K562 (cell line): ENCODE measurements around the gene SCARF1. TPM values are rescaled to one million over a fixed set of nuclear protein-coding genes. Genes with fewer than 3 reads are reported as not detected.

ENCODE experiments used
- ATAC-seq: fragments of 200-7000 bp; cut with Tn5 transposase; 3 replicates; pipeline ENCODE4 v1.9.1; 2020; ENCODE audit warnings: moderate library complexity
- BruUV-seq: library from RNA; stranded (reverse); fragments of 400-500 nt; replicated peaks from 2 replicates; lab custom pipeline; 2021; lab: Mats Ljungman, UMichigan
- CTCF ChIA-PET: fragments of 300-600 bp; formaldehyde crosslinking; extraction: SDS; loops from one replicate; lab custom pipeline; 2021; ENCODE audit warnings: low intra/inter-chr PET ratio; lab: Yijun Ruan, JAX
- POLR2A ChIA-PET: fragments of 300-600, 350-650 bp; sonication (Branson Sonifier 250); formaldehyde crosslinking; extraction: SDS; loops from one replicate; lab custom pipeline; 2021; ENCODE audit warnings: antibody characterized with exemption, inconsistent platforms; lab: Yijun Ruan, JAX
- DNase-seq, 4 experiments: peaks; one replicate each; pipeline versions ENCODE4 v3.0.0 to v3.0.0-alpha.2; 2011 to 2018; ENCODE audit warnings: low spot score in 3 of 4, mixed read lengths in 3 of 4; ENCODE audit errors: extremely low read depth in 1 of 4
- FAIRE-seq: peaks from 2 replicates; lab custom pipeline; 2011; peaks lifted over from hg19 to GRCh38; lab: Jason Lieb, UNC
- H2AFZ ChIP-seq: 2 replicates; pipeline ENCODE4 v1.6.0; 2011; ENCODE audit warnings: low read depth, low read length, control low read depth, inconsistent platforms
- H3K27ac ChIP-seq: fragments of 200-600 bp; 3 replicates; pipeline ENCODE4 v1.8.0; 2011; ENCODE audit warnings: low read depth, mild to moderate bottlenecking, control low read depth, inconsistent platforms, low read length, moderate library complexity, mixed read lengths; ENCODE audit errors: extremely low read depth
- H3K27me3 ChIP-seq, 2 experiments: fragments of 300-600 bp in 1 of 2; 2 replicates in 1 of 2; 3 replicates in 1 of 2; pipeline versions ENCODE4 v1.6.0 to v1.8.0; 2011; ENCODE audit warnings: inconsistent platforms in 2 of 2, low read length in 2 of 2, mild to moderate bottlenecking in 1 of 2, mixed read lengths in 1 of 2, moderate library complexity in 1 of 2; ENCODE audit not compliant: control insufficient read depth in 2 of 2, insufficient read depth in 2 of 2
- H3K36me3 ChIP-seq: fragments of 300-600 bp; 3 replicates; pipeline ENCODE4 v1.8.0; 2011; ENCODE audit warnings: mild to moderate bottlenecking, low read length, inconsistent platforms; ENCODE audit not compliant: control insufficient read depth, insufficient read depth
- H3K4me1 ChIP-seq, 2 experiments: fragments of 200-600 bp in 1 of 2; replicated peaks in 1 of 2; 2 replicates in 1 of 2; 3 replicates in 1 of 2; pipeline versions ENCODE4 v1.5.1 to v1.8.0; 2011; ENCODE audit warnings: inconsistent platforms in 2 of 2, low read length in 2 of 2, mild to moderate bottlenecking in 1 of 2, mixed read lengths in 1 of 2, moderate library complexity in 1 of 2; ENCODE audit not compliant: control insufficient read depth in 2 of 2, insufficient read depth in 2 of 2
- H3K4me2 ChIP-seq: 2 replicates; pipeline ENCODE4 v1.6.1; 2011; ENCODE audit warnings: low read length, control low read depth, inconsistent platforms, mixed read lengths; ENCODE audit not compliant: insufficient read depth
- H3K4me3 ChIP-seq: fragments of 200-600 bp; sonication (generic), shearing (Covaris generic); 2 replicates; pipeline ENCODE4 v1.5.1; 2016; ENCODE audit warnings: control low read depth, inconsistent platforms
- H3K79me2 ChIP-seq: fragments of 200-600 bp; 3 replicates; pipeline ENCODE4 v1.8.0; 2011; ENCODE audit warnings: low read length, inconsistent platforms; ENCODE audit not compliant: control insufficient read depth, insufficient read depth
- H3K9ac ChIP-seq, 2 experiments: 2 replicates each; pipeline versions ENCODE4 v1.6.0 to v1.6.1; 2011; ENCODE audit warnings: low read depth in 2 of 2, low read length in 2 of 2, control low read depth in 1 of 2, inconsistent platforms in 1 of 2, mild to moderate bottlenecking in 1 of 2, mixed read lengths in 1 of 2; ENCODE audit not compliant: insufficient read depth in 1 of 2
- H3K9me1 ChIP-seq: one replicate; pipeline ENCODE4 v1.6.0; 2011; ENCODE audit warnings: inconsistent platforms, mild to moderate bottlenecking, low read length, moderate library complexity; ENCODE audit not compliant: control insufficient read depth, insufficient read depth
- H3K9me3 ChIP-seq: replicated peaks from 2 replicates; pipeline ENCODE4 v1.5.1; 2011; ENCODE audit warnings: low read depth, low read length, inconsistent platforms; ENCODE audit not compliant: control insufficient read depth, insufficient read depth
- H4K20me1 ChIP-seq: replicated peaks from 2 replicates; pipeline ENCODE4 v1.6.1; 2011; ENCODE audit warnings: low read length, inconsistent platforms, mixed read lengths; ENCODE audit not compliant: control insufficient read depth, insufficient read depth
- CAMTA2 ChIP-seq: fragments of 250-450 bp; sonication (Bioruptor Pico); conservative IDR thresholded peaks from 2 replicates; pipeline ENCODE4 v1.5.1; 2022
- NELFE ChIP-seq: IDR thresholded peaks from 2 replicates; pipeline ENCODE4 v1.6.1; 2011; ENCODE audit warnings: mild to moderate bottlenecking; ENCODE audit not compliant: insufficient read depth, insufficient read length
- NR2F6 ChIP-seq: fragments of 450-650 bp; formaldehyde crosslinking; IDR thresholded peaks from 2 replicates; pipeline ENCODE4 v1.4.0; 2020; ENCODE audit warnings: mild to moderate bottlenecking
- ZNF41 ChIP-seq: fragments of 250-450 bp; sonication (Bioruptor Pico); conservative IDR thresholded peaks from 2 replicates; pipeline ENCODE4 v1.4.0; 2020; ENCODE audit warnings: mild to moderate bottlenecking
- WGBS: fragments of 100-300 bp; shearing (Covaris generic); methylation state at CpG from one replicate; pipeline ENCODE4 v1.1.6; 2016; ENCODE audit warnings: low coverage, mixed read lengths; ENCODE audit not compliant: insufficient coverage; ENCODE audit errors: missing lambda C conversion rate; 5-methylcytosine and 5-hydroxymethylcytosine counted together
- in situ Hi-C: fragments of 300-500 bp; cut with MboI; formaldehyde crosslinking; loops from 4 replicates; pipeline ENCODE4 v1.15.0; 2018; ENCODE audit warnings: inconsistent platforms, mixed read lengths
- intact Hi-C: fragments of 100-400 bp; cut with micrococcal nuclease; formaldehyde crosslinking; loops from 2 replicates; pipeline ENCODE4 v1.14.2; 2022
- polyA plus RNA-seq, 8 experiments: library from polyadenylated mRNA; depleted of rRNA in 4 of 8; stranded (reverse) in 5 of 8; unstranded in 3 of 8; fragments of >200 nt; fragmentation: Nextera tagmentation in 2 of 8; fragmentation: Illumina TruSeq in 1 of 8; extraction: Ambion mirVana in 2 of 8; extraction: Trizol in 1 of 8; gene quantifications; 2 replicates each; pipeline versions ENCODE4 v1.2.1 to v1.2.3, GENCODE V29; 2011 to 2014; ENCODE audit warnings: inconsistent platforms in 1 of 8, missing spikeins in 1 of 8
- total RNA-seq, 7 experiments: library from RNA; depleted of rRNA in 6 of 7; stranded (reverse); fragments of >200 nt in 6 of 7; fragmentation: Illumina TruSeq in 2 of 7; extraction: Trizol in 2 of 7; gene quantifications; 2 replicates each; pipeline versions ENCODE4 v1.2.1 to v1.2.3, GENCODE V29; 2011 to 2021; ENCODE audit warnings: low replicate concordance in 1 of 7
- TF ChIP-seq, protein P1 (sequence below): sonication (generic); formaldehyde crosslinking; IDR thresholded peaks from 2 replicates; pipeline ENCODE4 v1.8.0; 2022; ENCODE audit warnings: mild to moderate bottlenecking, missing genetic modification reagents
- TF ChIP-seq, protein P2 (sequence below): fragments of 450-650 bp; IDR thresholded peaks from 2 replicates; pipeline ENCODE4 v1.6.1; 2017; ENCODE audit warnings: antibody characterized with exemption, mild to moderate bottlenecking

The SCARF1 gene
- total and polyA plus RNA-seq, 9 of the 15 experiments (the other 6 are each of a cell fraction or from before 2014, with no cell fraction given), result 0.04 to 2.1 (median 0.63) TPM

DNA sequence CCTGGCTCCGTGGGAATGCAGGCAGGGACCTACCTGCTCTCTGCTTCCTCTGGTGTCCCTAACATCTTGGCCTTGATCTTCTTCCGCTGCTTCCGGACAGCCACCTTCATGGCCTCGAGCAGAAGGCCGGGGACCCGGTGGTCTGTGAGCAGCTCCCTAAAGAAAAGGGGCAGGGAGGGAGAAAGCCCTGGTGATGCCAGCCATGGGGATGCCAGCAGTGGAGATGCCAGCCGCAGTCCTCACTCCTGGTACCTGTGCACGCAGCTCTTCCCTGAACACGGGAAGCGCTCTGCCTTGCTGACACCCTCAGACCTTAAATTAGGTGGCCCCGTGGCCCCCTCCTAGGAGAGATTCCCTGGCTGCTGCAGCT, 2.3 kb upstream of the SCARF1 start:
- peak overlapping the region; percentile 84 to 97; a peak in 3 of 4 replicates for H3K9ac ChIP-seq
- in situ Hi-C loops, result no loop called here
- no TSS peak for BruUV-seq
- peaks cover 12% of the 10 kb centered on the region; the same call in 2 of the 3 replicates for H3K79me2 ChIP-seq
- peaks cover 47% of the 10 kb centered on the region for H3K36me3 ChIP-seq
- CTCF ChIA-PET, result interaction anchor here (1.5 kb wide), 1 partner anchor 73 kb away, joined by 8 read pairs; no protein-coding TSS in a partner anchor
- H3K9me1 ChIP-seq, result no peaks in the 10 kb centered on the region
- peak overlapping the region; percentile 55; the same call in 1 of the 2 replicates for H3K4me3 ChIP-seq
- ATAC-seq (no peak), DNase-seq (no peak), FAIRE-seq (no peak)
- no peaks in the 10 kb centered on the region for H3K27me3 ChIP-seq
- no peak overlapping the region for H2AFZ ChIP-seq
- 0 out of 2 replicates have a peak, but pooled peaks cover 2% of the 10 kb centered on the region for H4K20me1 ChIP-seq
- POLR2A ChIA-PET, result interaction anchor here (0.8 to 2.8 kb wide), 3 partner anchors 11 to 17 kb away, joined by 3 to 15 read pairs (median 6); no protein-coding TSS in a partner anchor
- H3K4me2 ChIP-seq, result peak overlapping the region; percentile 84
- 80% methylated on average over 4 of the region's 11 CpGs for WGBS
- no peak overlapping the region; the same call in 1 of the 3 replicates for H3K27ac ChIP-seq
- intact Hi-C loops, result no loop called here
- peaks cover 21 to 68% of the 10 kb centered on the region in 2 experiments for H3K4me1 ChIP-seq
- H3K9me3 ChIP-seq, result no peaks in the 10 kb centered on the region
- TF ChIP-seq, protein P1, sequence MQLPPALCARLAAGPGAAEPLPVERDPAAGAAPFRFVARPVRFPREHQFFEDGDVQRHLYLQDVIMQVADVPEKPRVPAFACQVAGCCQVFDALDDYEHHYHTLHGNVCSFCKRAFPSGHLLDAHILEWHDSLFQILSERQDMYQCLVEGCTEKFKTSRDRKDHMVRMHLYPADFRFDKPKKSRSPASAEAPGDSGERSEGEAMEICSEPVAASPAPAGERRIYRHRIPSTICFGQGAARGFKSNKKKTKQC, result no peak
- TF ChIP-seq NELFE, result no peak
- no peak for TF ChIP-seq CAMTA2 (CRISPR knock-in tag)
- no peak for TF ChIP-seq NR2F6 (CRISPR knock-in tag)
- no peak for TF ChIP-seq ZNF41
- TF ChIP-seq, protein P2, sequence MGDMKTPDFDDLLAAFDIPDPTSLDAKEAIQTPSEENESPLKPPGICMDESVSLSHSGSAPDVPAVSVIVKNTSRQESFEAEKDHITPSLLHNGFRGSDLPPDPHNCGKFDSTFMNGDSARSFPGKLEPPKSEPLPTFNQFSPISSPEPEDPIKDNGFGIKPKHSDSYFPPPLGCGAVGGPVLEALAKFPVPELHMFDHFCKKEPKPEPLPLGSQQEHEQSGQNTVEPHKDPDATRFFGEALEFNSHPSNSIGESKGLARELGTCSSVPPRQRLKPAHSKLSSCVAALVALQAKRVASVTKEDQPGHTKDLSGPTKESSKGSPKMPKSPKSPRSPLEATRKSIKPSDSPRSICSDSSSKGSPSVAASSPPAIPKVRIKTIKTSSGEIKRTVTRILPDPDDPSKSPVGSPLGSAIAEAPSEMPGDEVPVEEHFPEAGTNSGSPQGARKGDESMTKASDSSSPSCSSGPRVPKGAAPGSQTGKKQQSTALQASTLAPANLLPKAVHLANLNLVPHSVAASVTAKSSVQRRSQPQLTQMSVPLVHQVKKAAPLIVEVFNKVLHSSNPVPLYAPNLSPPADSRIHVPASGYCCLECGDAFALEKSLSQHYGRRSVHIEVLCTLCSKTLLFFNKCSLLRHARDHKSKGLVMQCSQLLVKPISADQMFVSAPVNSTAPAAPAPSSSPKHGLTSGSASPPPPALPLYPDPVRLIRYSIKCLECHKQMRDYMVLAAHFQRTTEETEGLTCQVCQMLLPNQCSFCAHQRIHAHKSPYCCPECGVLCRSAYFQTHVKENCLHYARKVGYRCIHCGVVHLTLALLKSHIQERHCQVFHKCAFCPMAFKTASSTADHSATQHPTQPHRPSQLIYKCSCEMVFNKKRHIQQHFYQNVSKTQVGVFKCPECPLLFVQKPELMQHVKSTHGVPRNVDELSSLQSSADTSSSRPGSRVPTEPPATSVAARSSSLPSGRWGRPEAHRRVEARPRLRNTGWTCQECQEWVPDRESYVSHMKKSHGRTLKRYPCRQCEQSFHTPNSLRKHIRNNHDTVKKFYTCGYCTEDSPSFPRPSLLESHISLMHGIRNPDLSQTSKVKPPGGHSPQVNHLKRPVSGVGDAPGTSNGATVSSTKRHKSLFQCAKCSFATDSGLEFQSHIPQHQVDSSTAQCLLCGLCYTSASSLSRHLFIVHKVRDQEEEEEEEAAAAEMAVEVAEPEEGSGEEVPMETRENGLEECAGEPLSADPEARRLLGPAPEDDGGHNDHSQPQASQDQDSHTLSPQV, result no peak
- TF ChIP-seq, all 486 proteins: peak for 0
